HUES64 (cell line): Measurements from ENCODE around the gene WDR38.

Experiments
- H3K27ac ChIP-seq: 2 replicates; pipeline ENCODE4 v1.7.0; 2013; ENCODE audit warnings: low read depth, low read length, inconsistent platforms
- H3K27me3 ChIP-seq: 2 replicates; pipeline ENCODE4 v1.6.1; 2013; ENCODE audit warnings: mild to moderate bottlenecking, low read length; ENCODE audit not compliant: insufficient read depth
- H3K36me3 ChIP-seq: 2 replicates; pipeline ENCODE4 v1.6.1; 2013; ENCODE audit warnings: mild to moderate bottlenecking, low read length; ENCODE audit not compliant: insufficient read depth
- H3K4me1 ChIP-seq: 2 replicates; pipeline ENCODE4 v1.6.1; 2013; ENCODE audit warnings: mild to moderate bottlenecking, low read length, moderate library complexity; ENCODE audit not compliant: insufficient read depth
- H3K4me3 ChIP-seq: 2 replicates; pipeline ENCODE4 v1.5.1; 2013; ENCODE audit warnings: mild to moderate bottlenecking, low read length, moderate library complexity
- H3K9ac ChIP-seq: 2 replicates; pipeline ENCODE4 v1.6.1; 2013; ENCODE audit warnings: mild to moderate bottlenecking, low read depth, low read length
- H3K9me3 ChIP-seq: 2 replicates; pipeline ENCODE4 v1.6.1; 2013; ENCODE audit warnings: low read depth, low read length; ENCODE audit not compliant: insufficient read depth
- WGBS: fragments of 150-250, 120-280 bp; methylation state at CpG from one replicate; pipeline ENCODE4 v1.1.7; 2013; ENCODE audit warnings: missing lambda C conversion rate; 5-methylcytosine and 5-hydroxymethylcytosine counted together

Gene WDR38

GRCh38 chr9:124814164-124814535 lies 39.1 kb upstream of the WDR38 start:
- Histone ChIP-seq H3K9me3 (no peaks in the 10 kb centered on the region), H3K36me3 (no peaks in the 10 kb centered on the region), H3K4me3 (no peak overlapping the region), H3K9ac (no peak overlapping the region), H3K4me1 (peaks cover 32% of the 10 kb centered on the region), H3K27ac (no peak overlapping the region), H3K27me3 (no peaks in the 10 kb centered on the region)
- 89% methylated on average over 5 of the region's 5 CpGs for WGBS

- Histone ChIP-seq H3K27me3 (no peaks in the 10 kb centered on the region), H3K9ac (no peak overlapping the region), H3K27ac (no peak overlapping the region), H3K9me3 (no peaks in the 10 kb centered on the region), H3K36me3 (no peaks in the 10 kb centered on the region), H3K4me3 (no peak overlapping the region), H3K4me1 (peaks cover 27% of the 10 kb centered on the region)
- 95% methylated on average over 5 of the region's 5 CpGs for WGBS
Observed at GRCh38 chr9:124815601-124816000, 37.7 kb upstream of the WDR38 start.

GRCh38 chr9:124818431-124819281 lies 34.6 kb upstream of the WDR38 start:
- H3K27ac ChIP-seq: no peak overlapping the region
- H3K4me3 ChIP-seq: no peak overlapping the region
- no peaks in the 10 kb centered on the region for H3K9me3 ChIP-seq
- H3K9ac ChIP-seq: no peak overlapping the region
- peaks cover 6% of the 10 kb centered on the region for H3K4me1 ChIP-seq
- 79% methylated on average over 18 of the region's 18 CpGs for WGBS
- H3K36me3 ChIP-seq: no peaks in the 10 kb centered on the region
- H3K27me3 ChIP-seq: no peaks in the 10 kb centered on the region

DNA sequence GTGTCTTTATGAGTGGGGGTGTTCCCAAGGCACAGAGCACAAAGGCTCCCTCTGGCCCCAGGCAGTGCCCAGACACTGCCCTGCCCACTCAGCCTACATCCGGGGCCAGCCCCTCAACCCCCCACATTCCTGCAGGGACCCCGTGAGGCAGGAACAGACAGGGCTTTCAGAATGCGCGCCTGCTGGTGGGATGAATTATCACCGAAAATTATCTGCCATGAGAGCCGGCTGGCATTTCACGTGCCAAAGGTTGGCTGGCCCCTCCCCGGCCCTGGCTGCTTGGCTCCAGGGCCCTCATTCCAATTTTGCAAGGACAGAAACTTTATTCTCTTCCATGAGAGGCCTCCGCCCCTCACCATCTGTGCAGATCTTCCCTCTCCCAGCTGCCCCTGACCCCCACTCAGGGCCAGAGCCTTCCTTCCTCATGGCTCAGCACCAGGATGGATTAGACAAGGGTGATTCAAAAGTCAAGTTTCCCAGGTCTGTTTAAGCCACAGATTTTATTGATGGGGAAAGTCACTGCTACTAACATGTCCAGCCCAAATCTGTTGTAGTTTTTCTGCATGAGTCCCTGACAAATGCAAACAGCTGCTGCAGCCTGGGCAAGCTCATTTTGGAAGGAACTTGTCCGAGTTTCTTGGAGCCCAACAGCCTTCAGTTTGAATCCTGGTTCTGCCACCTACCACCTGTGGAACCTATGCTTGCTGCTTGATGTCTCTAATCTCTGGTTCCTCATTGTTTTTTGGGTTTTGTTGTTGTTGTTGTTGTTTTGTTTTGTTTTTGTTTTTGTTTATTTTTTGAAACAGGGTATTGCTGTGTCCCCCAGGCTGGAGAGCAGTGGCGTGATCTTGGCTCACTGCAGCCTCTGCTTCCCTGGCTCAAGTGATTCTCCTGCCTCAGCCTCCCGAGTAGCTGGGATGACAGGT lies 32.3 kb upstream of the WDR38 start:
- Histone ChIP-seq H3K9me3 (no peaks in the 10 kb centered on the region), H3K27ac (no peak overlapping the region), H3K36me3 (no peaks in the 10 kb centered on the region), H3K4me3 (no peak overlapping the region), H3K9ac (no peak overlapping the region), H3K27me3 (no peaks in the 10 kb centered on the region), H3K4me1 (peaks cover 5% of the 10 kb centered on the region; the same call in 1 of the 2 replicates)
- WGBS: 88% methylated on average over 12 of the region's 12 CpGs

DNA sequence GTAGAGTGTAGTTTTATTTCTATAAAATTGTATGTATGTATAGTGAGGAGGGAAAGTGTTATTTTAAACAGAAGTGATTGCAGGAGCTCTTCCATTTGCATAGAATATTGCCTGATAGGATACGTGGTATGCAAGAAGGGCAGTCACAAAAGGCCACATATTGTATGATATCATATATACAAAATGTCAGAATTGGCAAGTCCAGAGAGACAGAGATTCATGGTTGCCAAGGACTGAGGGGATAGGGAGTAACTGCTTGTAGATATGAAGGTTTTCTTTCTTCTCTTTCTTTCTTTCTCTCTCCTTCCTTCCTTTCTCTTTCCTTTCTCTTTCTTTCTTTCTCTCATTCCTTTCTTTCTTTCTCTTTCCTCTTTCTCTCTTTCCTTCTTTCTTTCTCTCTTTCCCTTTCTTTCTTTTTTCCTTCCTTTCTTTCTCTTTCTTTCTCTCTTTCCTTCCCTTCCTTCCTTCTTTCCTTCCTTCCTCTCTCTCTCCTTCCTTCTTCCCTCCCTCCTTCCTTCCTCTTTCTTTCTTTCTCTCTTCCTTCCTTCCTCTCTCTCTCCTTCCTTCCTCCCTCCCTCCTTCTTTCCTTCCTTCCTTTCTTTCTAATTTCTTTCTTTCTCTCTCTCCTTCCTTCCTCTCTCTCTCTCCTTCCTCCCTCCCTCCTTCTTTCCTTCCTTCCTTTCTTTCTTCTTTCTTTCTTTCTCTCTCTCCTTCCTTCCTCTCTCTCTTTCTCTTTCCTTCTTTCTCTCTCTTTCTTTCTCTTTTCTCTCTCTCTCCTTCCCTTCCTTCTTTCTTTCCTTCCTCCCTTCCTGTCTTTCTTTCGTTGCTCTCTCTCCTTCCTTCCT lies 24.5 kb upstream of the WDR38 start:
- Histone ChIP-seq H3K27me3 (no peaks in the 10 kb centered on the region), H3K4me3 (no peak overlapping the region), H3K9ac (no peak overlapping the region), H3K36me3 (no peaks in the 10 kb centered on the region), H3K9me3 (0 out of 2 replicates have a peak, but pooled peaks cover 4% of the 10 kb centered on the region), H3K27ac (no peak overlapping the region), H3K4me1 (peaks cover 8% of the 10 kb centered on the region)
- WGBS: 68% methylated on average over 2 of the region's 2 CpGs

DNA sequence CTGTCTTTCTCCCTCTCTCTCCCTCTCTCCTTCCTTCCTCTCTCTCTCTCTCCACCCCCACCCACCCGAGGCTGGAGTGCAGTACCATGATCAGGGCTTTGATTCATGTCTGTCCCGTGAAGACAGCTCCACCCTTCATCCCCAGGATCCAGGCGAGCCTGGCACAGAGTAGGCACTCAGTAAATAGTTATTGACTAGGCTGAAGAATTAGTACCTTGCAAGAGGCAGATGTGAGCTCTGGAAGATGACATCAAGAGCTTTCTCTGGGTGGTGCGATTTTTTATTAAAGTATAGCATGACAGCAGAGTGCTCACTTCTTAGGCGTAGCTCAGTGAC lies 24.0 kb upstream of the WDR38 start:
- 55% methylated on average over 5 of the region's 5 CpGs for WGBS
- Histone ChIP-seq H3K9me3 (0 out of 2 replicates have a peak, but pooled peaks cover 4% of the 10 kb centered on the region), H3K27ac (no peak overlapping the region), H3K4me1 (peaks cover 8% of the 10 kb centered on the region), H3K36me3 (no peaks in the 10 kb centered on the region), H3K4me3 (no peak overlapping the region), H3K27me3 (no peaks in the 10 kb centered on the region), H3K9ac (no peak overlapping the region)

- Histone ChIP-seq H3K27ac (no peak overlapping the region), H3K9ac (no peak overlapping the region), H3K4me3 (no peak overlapping the region), H3K9me3 (0 out of 2 replicates have a peak, but pooled peaks cover 4% of the 10 kb centered on the region), H3K4me1 (peaks cover 8% of the 10 kb centered on the region), H3K36me3 (no peaks in the 10 kb centered on the region), H3K27me3 (no peaks in the 10 kb centered on the region)
- 70% methylated on average over 4 of the region's 4 CpGs for WGBS
Observed at GRCh38 chr9:124830593-124830992, 22.7 kb upstream of the WDR38 start.

GRCh38 chr9:124831642-124832364 lies 21.5 kb upstream of the WDR38 start:
- Histone ChIP-seq H3K27me3 (no peaks in the 10 kb centered on the region), H3K4me3 (no peak overlapping the region), H3K9ac (no peak overlapping the region), H3K4me1 (peaks cover 8% of the 10 kb centered on the region), H3K36me3 (no peaks in the 10 kb centered on the region), H3K9me3 (no peaks in the 10 kb centered on the region), H3K27ac (no peak overlapping the region)
- 92% methylated on average over 9 of the region's 9 CpGs for WGBS

- Histone ChIP-seq H3K36me3 (no peaks in the 10 kb centered on the region), H3K4me1 (peaks cover 3% of the 10 kb centered on the region), H3K9me3 (no peaks in the 10 kb centered on the region), H3K27ac (no peak overlapping the region), H3K9ac (no peak overlapping the region), H3K27me3 (no peaks in the 10 kb centered on the region), H3K4me3 (no peak overlapping the region)
- 73% methylated on average over 7 of the region's 7 CpGs for WGBS
Observed at GRCh38 chr9:124834591-124834990, 18.7 kb upstream of the WDR38 start.

DNA sequence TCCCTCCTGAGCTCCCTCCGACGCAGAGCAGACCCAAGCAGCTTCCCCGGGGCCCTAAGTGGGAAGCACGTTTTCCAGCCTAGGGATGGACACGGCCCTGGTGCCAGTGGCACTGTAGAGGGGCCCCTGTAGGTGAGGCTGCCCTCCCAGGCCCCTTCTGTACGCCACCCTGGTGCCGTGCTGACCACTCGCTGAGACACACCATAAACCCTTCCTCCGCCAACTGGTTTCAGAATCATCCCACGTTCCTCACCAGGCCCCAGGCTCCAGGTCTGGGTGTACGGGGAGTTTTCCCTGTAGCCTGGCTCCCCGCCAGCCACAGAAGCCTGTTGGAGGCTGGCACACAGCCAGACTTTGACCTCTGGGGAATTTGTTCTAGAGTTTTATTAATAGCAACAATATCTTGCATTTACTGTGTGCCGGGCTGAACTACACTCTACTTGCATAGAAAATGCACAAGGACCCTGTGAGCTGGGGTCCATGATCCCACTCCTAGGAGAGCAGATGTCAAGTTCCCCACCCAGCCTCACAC lies 18.2 kb upstream of the WDR38 start:
- Histone ChIP-seq H3K9ac (no peak overlapping the region), H3K27ac (no peak overlapping the region), H3K4me3 (no peak overlapping the region), H3K9me3 (no peaks in the 10 kb centered on the region), H3K36me3 (no peaks in the 10 kb centered on the region), H3K4me1 (no peaks in the 10 kb centered on the region), H3K27me3 (no peaks in the 10 kb centered on the region)
- WGBS: 90% methylated on average over 13 of the region's 13 CpGs
